HG03280 (cell line): Measurements from ENCODE around the gene IP6K2.
"Not testable (repeated sequence)": the region's sequence is repeated elsewhere in the genome, so short reads cannot be mapped to it uniquely, and the experiment has no call there.

Experiments
- ATAC-seq: cut with Tn5 transposase; IDR thresholded peaks from one replicate; pipeline ENCODE4 v1.9.1; 2021; ENCODE audit warnings: mild to moderate bottlenecking, moderate library complexity; ENCODE audit not compliant: unreplicated experiment

The IP6K2 gene

DNA sequence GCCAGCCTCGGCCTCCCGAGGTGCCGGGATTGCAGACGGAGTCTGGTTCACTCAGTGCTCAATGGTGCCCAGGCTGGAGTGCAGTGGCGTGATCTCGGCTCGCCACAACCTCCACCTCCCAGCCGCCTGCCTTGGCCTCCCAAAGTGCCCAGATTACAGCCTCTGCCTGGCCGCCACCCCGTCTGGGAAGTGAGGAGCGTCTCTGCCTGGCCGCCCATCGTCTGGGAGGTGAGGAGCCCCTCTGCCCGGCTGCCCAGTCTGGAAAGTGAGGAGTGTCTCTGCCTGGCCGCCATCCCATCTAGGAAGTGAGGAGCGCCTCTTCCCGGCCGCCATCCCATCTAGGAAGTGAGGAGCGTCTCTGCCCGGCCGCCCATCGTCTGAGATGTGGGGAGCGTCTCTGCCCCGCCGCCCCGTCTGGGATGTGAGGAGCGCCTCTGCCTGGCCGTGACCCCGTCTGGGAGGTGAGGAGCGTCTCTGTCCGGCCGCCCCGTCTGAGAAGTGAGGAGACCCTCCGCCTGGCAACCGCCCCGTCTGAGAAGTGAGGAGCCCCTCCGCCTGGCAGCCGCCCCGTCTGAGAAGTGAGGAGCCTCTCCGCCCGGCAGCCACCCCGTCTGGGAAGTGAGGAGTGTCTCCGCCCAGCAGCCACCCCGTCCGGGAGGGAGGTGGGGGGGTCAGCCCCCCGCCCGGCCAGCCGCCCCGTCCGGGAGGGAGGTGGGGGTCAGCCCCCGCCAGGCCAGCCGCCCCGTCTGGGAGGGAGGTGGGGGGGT, 16.9 kb upstream of the IP6K2 start:
- ATAC-seq: not testable (repeated sequence)

DNA sequence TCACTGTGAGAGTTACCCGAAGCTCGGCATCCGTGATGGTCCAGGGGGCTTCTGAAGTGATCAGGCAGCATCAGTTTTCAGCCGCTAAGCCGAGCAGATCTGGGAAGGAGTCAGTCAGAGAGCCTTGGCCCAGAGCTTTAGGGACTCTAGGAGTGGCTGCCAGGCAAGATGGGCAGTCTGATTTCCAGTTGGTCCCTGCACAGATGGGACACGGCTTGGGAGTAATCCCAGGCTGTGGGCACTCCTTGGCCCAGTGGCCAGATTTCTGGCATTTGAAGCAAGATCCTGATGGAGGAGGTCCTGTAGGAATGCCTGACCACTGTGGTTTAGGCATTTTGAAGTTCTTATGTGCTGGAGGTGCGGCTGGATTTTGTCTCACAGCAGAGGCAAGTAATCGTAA, 10.5 kb upstream of the IP6K2 start:
- ATAC-seq: no peak

GRCh38 chr3:48725185-48725855, 8.3 kb upstream of the IP6K2 start:
- ATAC-seq: not testable (repeated sequence)

DNA sequence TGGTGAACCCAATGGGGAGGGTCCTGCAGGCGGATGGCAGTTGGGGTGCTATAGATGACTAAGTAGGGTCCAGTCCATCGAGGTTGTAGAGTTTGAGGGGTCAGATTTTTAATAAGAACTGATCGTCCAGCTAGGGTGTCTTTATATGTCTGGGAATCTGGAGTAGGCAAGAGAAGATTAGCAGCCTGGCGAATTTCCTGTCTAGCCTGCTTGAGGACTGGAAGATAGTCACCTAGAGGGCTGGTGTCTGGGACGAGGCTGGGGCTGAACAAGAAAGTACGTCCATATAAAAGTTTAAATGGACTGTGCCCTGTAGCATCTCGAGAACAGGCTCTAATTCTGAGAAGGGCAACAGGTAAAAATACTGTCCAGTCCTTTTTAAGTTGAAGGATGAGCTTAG, 6.7 kb upstream of the IP6K2 start:
- no peak for ATAC-seq

GRCh38 chr3:48723293-48723692, 6.3 kb upstream of the IP6K2 start:
- not testable (repeated sequence) for ATAC-seq

DNA sequence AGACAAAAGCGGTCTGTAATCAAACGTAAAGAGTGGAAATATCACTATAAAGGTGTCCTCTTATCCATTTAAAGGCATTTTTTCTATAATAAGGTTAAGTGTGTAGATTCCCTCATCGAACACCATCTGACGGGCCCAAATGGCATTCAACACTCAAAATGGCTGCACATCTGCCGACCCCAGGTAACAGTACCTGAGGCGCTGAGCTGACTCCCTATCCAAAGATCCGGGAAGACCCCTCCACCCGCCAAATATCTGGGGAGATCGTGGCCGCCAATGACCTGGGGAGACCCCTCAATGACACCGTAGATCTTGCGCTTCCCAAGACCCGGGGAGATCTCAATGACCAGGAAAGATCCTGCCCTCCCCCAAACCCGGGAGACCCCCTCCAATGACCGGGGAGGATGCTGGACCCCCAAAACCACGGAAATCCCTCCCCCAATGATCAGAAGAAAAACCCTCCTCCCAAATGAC, 476 bp downstream of the IP6K2 start:
- ATAC-seq: no peak

DNA sequence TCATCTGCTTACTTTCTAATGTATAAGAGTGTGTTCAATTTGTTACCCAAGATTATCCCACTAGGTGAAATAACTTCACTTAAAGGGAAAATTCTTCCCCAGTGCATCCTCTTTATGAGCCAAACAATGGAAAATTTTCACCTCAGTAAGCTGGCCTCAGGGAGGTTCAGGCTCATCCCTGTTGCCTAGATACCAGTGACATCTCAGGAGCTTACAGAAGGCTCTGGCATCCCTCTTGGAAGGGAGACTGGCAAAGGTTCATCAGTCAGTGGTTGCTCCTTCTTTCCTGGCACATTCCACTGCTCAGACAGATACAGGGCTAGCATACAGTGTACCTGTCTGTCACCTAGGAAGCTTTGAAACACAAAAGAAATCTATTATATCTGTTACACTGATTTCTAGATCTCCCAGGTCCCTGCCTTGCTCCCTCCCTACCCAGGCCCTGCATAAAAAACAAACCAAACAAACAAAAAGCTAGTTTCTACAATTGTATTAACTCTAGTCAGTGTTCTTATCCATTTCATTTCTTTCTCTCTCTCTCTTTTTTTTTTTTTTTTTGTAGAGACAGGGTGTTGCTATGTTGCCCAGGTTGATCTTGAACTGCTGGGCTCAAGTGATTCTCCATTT, 1.7 kb downstream of the IP6K2 start:
- no peak for ATAC-seq

DNA sequence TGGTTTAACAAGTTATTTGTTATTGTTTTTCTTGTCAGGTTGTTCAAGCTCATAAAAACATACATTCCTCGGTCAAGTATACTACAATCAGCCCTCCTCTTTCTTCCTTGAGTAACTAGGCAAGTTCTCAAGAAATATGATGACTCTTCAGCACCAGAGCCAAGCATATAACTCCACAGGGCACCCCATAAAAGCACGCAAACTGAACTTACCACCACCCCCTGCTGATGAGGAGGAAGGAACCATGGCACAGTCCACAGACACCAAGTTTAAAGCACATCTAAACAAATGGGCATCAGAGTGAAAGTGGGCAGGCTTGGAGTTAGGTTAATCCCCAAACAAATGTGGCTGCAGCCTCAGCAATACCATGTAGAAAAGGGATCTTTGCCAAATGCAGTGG, 5.3 kb downstream of the IP6K2 start:
- ATAC-seq: no peak

DNA sequence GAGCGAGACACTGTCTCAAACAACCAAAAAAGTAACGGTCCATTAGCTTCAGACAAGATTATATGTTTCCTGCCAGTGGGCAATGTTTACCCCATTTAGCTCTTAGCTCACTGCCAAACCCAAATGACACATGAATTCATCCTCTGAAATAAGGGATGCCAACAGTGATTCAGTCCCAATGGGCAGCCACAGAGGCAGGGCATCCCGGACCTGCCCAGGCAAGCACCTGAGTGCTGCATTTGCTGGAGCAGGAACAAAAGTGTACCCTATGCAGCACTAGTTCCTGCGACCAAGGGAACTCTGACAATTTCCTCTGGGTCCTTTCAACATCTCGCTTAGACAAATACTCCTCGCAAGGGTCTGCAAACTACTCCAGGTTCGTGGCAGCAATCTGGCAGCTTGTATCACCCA, 8.0 kb downstream of the IP6K2 start:
- no peak for ATAC-seq

GRCh38 chr3:48708481-48708889, 8.5 kb downstream of the IP6K2 start:
- no peak for ATAC-seq

DNA sequence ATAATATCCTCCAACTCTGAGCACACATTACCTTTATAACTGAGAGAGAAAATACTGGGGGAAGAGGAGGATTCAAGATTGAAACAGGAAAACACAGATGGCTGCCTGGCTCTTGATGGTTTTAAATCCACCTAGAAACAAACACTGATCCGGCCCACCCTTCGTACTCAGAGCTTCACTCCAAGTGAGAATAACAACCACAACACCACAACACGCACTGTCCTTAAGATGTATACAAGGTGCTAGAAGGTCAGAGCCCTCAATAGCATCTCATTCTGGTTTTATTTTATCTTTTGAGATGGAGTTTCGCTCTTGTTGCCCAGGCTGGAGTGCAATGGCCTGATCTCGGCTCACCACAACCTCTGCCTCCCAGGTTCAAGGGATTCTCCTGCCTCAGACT, 9.9 kb downstream of the IP6K2 start:
- no peak for ATAC-seq

- no peak for ATAC-seq
Observed at GRCh38 chr3:48702320-48702920, 14.6 kb downstream of the IP6K2 start.

DNA sequence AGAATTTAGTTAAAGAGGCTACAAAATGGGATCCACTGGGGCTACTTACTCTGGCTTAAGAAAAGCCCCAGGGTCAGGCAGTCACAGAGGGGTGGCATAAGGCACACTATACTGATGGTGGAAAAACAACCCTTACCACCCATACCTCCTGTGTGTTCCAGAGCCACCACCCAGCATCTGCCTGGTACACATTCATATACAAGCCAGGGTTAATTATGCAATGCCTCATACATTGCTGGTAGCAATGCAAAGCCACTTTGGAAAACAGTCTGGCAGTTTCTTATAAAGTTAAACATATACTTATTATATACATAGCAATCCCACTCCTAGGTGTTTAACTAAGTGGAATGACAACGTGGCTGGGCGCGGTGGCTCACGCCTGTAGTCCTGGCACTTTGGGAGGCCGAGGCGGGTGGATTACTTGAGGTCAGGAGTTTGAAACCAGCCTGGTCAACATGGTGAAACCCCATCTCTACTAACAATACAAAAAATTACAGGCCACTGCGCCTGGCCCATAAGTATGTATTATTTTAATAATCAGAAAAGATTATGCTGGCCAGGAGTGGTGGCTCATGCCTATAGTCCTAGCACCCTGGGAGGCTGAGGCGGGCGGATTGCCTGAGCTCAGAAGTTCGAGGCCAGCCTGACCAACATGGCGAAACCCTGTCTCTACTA, 16.2 kb downstream of the IP6K2 start:
- no peak for ATAC-seq

DNA sequence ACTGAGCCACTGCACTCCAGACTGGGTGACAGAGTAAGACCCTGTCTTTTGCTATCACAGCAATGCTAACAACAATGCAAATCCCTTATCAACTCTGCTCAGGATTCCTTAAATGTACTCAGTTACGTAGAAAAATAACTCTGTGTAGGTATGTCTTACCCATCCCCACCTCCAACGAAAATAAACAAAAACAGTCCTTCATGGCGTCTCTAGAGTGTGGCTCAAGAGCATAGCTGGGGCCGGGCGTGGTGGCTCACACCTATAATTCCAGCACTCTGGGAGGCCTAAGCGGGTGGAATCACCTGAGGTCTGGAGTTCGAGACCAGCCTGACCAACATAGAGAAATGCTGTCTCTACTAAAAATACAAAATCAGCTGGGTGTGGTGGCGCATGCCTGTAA, 18.1 kb downstream of the IP6K2 start:
- ATAC-seq: no peak

GRCh38 chr3:48697952-48698351, 19.1 kb downstream of the IP6K2 start:
- ATAC-seq: no peak

DNA sequence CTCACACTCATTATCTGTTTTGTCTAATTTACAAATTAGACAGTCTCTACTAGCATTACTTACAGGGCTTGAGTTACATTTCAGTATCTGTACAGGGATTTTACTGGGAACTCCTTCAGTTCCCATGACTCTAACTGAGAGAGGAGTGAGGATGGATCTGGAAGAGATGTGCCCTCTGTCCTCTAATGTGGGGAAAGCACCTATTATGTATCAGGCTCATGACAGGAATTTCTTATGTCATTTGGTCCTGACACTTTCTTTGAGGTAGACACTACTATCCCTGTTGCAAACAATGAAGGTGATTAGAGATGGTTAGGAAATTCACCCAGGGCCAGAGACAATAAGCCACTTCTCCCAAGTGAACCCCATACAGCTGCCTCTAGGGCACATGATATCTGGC, 20.4 kb downstream of the IP6K2 start:
- no peak for ATAC-seq

- ATAC-seq: no peak
Observed at GRCh38 chr3:48696156-48696555, 20.9 kb downstream of the IP6K2 start.

- ATAC-seq: no peak
Observed at GRCh38 chr3:48695393-48695753, 21.6 kb downstream of the IP6K2 start.

DNA sequence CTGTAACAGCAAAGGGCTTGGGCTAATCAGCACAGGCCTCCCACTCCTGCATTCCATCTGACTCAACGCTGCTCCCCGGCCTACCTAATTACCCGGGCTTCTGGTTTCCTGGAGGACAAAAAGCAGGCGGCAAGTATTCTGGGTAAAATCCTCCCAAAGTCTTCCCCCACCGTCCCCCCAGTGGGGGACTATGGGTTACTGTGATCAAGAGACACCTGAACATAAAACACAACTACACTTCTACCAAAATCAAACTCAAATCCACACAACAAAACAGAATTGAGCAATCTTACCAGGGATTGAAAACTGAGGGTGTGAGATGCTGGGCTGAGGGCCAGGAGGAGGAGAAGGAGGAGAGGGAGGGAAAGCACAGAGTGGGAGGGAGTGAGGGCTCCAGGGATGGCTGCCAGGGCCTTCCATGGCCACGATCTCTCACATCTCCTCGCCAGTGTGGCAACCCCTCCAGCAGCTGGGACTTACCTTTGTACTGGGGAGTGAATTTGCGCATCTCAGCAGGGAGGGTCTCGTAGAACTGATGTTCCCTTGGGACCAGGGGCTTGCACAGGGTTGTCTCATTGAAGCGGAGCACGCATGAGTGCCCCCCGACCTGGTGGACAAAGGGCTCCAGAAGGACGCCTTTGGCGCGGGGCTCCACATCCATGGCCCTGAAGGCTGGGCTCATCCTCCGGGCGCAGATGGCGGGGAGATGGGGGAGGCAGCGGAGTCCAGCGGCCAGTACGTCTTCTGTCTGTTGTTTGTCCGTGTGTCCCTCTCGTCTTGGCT, 22.2 kb downstream of the IP6K2 start:
- ATAC-seq: no peak

DNA sequence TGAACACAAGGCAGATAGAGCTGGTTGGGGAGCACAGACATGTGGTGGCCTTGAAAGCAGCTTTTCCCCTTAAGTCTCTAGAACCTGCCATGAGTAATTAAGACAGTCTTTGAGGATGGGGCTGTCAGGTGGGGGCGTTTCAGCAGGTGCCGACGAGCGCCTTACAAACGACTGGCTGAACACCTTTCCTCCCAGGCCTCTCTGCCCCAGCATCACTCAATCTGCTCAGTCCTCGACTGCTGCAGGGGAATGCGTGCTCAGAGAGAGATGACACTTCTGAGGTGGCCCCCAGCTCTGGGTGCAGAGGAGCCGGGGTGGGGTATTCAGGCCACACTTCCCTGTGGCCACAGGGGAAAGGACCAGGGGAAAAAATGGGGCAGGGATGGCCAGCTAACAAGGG, 23.2 kb downstream of the IP6K2 start:
- no peak for ATAC-seq
